Cortex of kidney (tissue), 1 donor: Measurements from ENCODE around the gene SLC30A9.

Experiments
- DNase-seq: peaks from one replicate; lab custom pipeline; 2025; lab: John Stamatoyannopoulos, UW

SLC30A9 gene

DNA sequence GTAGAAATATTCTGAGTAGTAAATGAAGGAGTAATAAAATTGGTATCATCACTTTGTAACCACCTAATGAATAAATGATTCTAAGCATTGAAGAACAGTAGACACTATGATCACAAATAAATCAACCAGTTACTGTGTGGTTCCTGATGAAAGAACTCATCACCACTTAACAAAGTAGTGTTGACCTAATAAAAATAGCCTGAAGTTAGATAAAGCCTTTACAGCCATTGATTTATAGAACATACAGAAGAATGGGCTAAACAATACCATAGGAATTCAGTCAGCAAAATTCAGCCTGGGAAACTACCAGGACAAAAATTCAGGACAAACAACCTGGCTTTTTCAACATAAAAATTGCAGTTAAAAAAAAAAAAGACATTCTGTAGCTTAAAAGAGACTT is 9.0 kb downstream of the SLC30A9 start:
- no peak for DNase-seq

DNA sequence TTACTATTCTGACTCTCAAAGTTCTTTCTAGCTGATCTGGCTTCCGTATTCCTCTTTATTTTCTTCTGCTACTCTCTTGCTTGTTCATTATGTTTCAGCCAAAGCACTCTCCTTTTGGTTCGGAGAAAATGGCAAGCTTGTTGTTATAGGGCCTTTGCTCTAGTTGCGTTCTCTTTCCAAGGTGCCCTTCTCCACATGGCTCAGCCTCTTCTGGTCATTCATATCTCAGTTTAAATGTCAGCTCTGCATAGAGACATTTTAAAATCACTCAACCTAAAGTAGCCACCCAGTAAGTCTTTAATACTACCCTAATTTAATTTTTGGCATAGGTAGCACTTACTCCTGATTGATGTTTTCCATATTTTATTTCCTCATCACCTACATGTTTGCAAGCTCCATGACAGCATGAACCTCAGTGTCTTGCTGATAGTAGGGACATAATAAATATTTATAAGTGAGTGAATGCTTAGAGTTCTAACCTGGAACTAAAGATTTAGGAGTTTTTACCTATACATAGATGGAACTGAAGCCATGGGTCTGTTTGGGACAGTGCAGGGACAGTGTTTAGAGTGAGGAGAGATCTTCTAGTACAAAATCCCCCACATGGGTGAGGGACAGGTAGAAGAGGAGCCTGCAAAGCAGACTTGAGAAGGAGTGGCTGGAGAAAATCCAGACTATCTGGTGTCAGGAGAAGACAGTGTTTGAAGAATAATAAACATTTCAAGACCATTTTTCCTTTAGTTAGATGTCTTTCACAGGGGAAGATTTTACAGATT is 17.9 kb downstream of the SLC30A9 start:
- DNase-seq = no peak

DNA sequence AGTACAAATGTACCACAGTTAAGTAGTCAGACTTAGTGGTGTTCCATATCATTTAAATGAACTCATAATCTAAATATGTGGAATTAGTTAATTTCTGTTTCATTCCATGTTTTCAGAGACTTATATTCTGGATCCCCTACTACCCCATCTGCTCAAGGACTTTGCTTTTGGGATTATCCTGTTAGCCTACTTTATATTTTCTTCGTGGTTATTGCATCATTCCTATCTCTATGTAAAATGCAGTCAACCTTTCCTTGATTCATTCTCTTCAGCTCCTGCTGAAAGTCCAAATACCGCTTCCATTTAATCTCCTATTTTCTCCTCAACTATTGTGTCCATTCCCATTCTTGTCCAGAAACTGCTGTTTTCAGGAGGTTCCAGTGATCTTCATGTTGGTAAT is 25.1 kb downstream of the SLC30A9 start:
- DNase-seq = no peak

DNA sequence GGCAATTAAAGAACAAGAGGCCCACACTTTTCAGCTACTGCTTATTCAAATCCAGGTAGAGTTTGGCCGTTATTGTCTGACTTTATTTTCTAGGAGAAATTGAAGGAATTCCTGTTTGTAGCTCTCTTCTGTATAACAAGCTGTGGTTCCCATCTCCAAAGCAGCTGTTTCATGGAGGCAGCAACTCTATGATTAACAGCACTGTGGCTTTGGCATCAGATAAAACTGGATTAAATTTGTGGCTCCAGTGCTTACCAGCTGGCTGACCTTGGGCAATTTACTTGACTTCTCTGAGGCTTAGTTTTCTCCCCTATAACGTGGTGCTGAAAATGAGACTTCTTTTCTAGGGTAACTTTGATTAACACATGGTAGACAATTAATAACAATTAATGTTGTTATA is 28.1 kb downstream of the SLC30A9 start:
- DNase-seq = no peak

DNA sequence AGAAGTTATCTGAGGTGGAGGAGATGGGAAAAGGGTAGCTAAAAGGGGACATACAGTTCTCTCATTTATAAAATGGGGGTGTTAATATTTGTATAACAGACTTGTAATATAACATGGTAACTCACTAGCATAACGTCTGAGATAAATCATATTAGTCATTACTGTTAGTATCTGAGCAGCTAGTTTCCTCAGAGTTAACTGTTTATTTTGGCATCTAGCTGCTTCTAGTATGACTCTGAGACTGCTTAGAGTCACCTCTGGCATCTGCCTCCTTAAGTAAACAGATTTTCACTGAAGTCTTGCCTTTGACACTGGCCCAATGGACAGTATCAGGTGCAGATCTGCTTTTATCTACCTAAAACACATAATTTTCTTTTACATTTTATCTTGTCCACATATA is 58.1 kb downstream of the SLC30A9 start:
- no peak for DNase-seq

DNA sequence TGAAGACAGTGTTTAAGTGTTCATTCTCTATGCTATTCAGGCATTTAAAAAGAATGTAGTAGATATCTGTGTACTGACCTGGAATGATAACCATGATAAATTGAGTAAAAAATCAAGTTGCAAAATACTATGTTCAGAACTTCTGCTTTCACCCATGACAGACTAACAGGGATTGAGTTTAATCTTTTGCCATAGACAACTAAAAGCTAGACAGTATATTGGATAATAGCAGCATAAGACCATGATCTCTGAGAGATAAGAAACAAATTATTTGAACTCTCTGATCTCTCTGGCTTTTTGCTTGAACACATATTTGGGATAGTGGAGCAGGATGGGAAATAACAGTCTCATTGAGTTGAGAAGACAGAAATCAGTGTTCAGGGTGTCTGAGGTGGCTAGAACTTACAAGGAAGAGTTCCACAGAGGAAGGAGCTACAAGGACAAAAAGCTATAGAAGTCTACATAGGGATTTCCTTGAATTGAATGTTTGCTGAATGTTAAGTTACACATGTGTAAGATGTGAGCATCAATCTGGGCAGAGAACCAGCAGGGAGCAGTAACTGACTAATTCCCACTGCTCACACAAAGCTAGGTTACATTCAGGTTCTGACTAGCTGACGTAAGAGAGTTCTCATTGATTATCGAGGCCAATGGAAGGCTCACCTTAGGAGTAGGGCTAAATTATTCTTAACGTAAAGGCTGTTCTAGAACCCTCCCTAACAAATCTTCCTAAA is 60.4 kb downstream of the SLC30A9 start:
- no peak for DNase-seq

DNA sequence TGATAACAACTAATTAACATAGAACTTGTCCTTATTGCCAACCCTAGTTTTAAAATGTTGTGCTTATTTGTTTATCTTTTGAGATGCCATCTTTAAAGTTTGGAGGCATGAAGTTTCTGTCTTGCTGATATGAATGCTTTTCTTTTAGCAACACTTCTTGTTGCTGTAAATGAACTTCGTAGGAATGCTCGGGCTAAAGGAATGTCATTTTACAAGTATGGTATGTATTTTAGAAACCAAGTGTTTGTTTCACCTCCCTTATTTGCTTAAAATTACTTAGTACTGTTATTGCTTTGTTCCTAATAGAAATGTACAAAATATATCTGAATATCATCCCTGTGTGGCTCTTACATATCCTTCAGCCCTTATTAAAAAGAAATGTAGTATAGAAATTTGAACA is 76.1 kb downstream of the SLC30A9 start:
- no peak for DNase-seq

DNA sequence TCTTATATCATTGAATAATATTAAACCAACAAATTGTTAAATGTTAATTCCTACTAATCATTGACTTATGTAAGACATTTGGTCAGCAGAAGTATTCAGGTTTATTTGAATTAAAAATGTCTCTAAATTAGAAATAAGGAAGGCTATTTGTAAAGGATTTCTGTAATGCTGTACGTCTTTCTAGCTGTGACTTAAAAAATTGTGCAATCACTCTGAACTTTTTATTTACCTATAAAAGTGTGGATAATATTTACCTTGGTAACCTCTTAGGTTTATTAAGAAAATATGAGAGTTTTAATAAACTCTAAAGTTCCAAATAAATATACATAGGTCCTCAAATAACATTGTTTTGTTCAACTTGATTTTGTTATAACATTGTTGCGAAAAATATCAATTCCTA is 76.9 kb downstream of the SLC30A9 start:
- DNase-seq = no peak

DNA sequence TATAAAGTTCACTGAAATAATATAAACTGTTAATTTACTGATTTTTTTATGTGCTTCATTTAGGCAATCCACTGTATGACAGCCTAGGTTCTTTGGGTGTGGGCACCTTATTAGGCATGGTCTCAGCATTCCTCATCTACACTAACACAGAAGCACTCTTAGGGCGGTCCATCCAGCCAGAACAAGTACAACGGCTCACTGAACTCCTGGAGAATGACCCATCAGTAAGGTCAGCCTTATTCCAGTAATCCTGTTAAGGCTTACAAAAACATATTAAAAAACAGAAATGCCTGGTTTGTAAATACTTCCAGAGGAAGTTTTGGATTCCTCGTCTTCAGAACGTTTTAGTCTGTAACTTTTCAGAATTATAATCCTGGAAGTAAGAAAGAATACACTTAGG is 80.1 kb downstream of the SLC30A9 start:
- DNase-seq = no peak

DNA sequence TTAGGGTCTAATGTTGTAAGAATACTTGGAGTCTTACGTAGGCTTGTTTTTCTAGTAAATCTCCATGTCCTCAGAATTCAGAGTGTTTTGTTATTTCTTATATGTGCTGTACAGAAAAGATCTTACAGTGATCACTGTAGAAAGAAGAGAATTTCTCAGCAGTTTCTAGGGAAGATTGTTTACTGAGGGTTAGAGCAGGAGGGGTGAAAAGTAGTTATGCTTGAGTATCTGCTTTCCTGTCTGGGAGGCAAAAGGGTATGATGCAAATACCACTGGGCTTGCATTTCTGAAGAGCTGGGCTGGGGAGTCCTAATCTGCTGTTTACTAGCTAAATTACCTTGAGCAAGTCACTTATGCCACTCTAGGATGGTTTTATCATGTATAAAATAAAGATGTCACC is 84.0 kb downstream of the SLC30A9 start:
- DNase-seq = no peak

DNA sequence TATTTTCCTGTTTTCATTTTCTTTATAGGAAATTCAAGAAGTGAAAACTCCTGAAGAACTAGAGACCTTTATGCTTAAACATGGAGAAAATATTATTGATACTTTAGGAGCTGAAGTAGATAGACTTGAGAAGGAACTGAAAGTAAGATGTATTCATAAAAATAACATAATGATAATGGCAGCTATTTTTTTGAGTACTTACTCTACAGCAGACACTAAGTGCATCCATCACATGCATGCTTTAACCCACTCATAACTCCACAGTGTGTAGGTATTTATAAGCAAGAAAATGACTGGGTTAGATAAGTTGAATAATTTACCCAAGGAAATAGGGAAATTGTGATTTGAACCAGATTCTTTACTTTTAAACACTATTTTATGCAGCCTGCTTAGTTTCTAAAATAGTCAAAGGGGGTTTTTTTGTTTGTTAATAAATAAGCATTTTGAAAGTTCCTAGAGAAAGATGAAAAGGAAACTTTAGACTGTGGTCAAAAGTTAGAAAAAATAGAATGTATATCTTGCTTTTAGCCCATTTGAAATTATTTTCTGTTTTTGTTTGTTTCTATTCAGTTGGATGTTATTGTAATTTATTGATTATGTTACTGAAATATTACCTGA is 88.0 kb downstream of the SLC30A9 start:
- no peak for DNase-seq

DNA sequence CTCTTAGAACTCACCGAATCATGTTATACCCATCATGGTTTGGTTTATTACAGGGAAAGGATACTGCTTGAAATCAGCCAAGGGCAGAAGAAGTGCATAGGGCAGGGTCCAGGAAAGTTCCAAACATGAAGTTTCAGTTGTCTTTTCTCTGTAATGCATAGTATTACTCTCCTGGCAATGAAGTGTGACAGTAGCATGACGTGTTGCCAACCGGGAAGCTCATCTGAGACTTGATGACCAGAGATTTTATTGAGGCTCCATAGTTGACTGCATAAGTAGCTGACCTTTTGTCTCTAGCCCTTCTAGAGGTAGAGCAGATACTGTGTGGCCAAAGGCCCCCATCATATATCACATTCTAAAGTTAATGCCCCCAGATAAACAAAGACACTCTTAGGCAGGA is 90.0 kb downstream of the SLC30A9 start:
- DNase-seq = no peak

DNA sequence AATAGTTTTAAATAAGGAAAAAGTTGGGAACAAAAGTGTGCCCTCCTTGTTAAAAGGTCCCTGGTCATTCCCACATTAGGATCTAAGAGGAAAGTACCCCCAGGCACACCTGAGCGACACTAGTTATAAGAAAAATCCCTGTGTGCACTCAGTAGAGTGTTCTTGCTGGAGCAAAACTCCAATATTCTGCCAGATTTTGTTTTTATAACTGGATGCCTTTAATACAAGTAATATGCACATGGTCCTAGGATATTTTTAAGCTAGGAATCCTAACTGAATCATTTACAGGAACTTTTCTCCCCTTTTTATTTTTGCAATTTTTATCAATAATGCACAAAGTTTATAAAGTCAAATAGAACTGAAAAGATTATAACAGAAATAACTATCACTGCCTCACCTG is 93.5 kb downstream of the SLC30A9 start:
- DNase-seq = no peak

DNA sequence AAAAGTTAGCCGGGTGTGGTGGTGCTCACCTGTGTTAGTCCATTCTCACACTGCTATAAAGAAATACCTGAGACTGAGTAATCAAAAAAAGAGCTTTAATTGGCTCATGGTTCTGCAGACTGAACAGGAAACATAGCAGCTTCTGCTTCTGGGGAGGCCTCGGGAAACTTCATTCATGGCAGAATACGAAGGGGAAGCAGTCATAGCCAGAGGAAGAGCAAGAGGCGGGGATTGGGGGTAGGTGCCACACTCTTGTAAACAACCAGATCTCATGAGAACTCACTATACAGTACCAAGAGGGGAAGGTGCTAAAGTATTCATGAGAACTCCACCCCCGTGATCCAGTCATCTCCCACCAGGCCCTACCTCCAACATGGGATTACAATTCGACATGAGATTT is 98.1 kb downstream of the SLC30A9 start:
- DNase-seq = no peak

DNA sequence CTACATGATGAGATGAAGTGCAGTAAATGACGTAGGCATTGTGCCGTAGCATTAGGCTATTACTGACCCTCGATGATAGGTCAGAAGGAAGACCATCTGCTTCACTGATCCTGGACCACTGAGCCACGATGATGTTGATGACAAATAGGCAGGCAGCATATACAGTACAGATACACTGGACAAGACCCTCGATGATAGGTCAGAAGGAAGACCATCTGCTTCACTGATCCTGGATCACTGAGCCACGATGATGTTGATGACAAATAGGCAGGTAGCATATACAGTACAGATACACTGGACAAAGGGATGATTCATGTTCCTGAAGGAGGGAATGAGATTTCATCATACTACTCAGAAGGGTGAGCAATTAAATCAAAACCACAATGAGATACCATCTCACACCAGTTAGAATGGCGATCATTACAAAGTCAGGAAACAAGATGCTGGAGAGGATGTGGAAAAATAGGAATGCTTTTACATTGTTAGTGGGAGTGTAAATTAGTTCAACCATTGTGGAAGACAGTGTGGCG is 111.2 kb downstream of the SLC30A9 start:
- no peak for DNase-seq

DNA sequence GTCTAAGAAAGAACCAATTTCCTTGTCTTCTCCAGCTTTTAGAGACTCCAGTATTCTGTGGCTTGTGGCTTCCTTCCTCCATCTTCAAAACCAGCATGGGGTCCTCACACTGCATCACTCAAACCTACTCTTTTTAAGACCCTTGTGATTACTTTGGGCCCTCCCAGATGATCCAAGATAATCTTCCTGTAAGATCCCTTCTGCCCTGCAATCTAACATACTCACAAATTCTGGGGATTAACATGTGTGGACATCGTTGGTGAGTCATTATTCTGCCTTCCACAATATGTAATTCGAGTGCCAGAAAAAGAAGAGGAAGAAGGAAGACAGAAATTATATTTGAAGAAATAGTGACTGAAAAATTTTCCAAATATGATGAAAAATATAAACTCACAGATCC is 114.2 kb downstream of the SLC30A9 start:
- DNase-seq = no peak

DNA sequence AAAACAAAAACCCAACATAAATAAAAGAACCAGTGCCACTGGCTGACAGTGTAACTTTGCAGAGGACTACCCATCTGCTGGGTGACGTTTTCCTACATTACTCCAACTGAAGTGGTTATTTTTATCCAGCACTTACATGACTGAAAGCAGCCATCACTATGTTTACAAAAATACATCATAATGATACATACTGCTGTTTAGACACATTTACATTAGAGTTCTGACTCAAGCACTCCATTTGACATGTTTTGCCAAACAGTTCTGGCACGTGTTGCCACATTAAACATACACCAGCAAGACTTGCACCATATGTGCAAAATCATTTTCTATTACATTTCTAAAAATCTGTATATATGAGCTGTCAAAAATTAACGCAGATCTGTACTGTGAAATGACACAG is 122.5 kb downstream of the SLC30A9 start:
- DNase-seq = no peak

DNA sequence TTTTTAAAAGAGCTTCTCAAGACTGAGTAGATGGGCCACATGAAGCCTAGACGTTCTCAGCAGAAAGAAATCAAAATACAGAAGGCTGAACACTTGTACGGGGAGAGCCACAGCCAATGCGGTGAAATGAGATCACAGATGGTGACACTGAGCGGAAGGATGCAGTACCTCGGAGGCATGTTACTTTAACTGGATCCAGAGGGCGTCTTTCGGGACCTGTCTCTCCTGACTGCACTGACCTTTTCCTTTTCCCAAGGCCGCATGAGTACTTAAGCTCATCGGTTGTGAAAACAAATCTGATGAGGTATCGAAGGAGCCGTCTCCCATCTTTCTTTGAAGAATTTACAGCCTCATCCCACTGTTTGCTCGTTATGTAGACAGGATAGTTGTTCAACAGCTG is 129.6 kb downstream of the SLC30A9 start:
- no peak for DNase-seq

DNA sequence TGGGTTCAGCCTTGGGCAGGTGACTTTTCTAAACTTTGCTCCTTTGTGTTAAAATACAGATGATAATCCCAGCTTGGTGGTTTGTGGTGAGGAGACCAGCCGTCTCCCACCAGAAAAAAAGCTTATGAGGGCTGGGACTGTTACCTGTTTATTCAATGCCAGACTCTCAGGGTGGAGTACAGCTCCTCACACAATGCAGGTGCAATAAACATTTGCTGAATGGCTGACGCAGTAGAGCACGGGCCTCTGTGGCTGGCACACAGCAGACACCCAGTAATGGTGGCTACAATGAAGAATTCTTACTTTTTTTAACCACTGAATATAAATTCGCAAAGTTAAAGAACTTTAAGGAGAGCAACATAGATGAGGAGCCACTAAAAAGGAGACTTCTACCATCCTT is 131.9 kb downstream of the SLC30A9 start:
- no peak for DNase-seq

DNA sequence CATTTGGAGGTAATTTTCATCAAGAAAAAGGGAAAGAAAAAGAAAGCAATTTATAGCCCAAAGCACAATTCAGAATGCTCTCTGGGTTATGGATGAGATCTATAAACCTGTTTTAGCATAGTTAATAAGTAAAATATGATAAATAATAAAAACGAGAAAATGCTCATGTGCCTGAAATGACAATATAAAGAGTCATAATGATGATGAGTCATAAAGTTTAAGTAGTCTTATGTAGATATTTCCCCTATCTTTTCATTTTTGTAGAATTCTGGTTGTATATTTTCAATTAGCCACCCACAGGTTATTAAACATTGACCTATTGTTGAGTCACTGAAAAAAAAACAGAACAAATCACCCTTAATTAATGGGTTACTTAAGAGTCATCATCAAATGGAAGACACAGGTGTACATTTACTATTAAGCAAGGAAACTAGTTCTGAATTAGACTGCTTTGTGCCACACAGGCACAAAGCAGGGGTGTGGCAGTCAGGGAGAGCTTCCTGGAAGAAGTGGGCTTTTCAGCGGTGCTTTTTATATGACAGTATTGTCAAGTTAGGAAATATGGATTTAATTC is 132.8 kb downstream of the SLC30A9 start:
- no peak for DNase-seq

DNA sequence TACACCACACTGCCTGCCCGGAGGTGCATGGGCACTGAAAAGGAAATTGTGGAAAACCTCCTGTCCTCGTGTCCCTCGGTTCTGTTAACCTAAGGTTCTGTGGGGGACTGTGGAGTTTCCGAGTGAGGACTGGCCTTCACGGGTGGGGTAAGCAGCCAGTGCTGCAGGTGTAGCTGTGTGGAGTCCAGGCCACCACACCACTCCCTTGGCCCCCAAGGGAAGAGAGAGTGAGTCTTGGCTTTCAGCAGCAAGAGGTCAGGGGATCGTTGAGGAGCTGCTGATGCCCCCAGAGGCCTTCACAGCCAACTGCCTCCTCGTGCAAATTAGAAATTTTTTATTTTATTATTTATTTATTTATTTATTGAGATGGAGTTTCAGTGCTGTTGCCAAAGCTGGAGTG is 141.8 kb downstream of the SLC30A9 start:
- DNase-seq = no peak

DNA sequence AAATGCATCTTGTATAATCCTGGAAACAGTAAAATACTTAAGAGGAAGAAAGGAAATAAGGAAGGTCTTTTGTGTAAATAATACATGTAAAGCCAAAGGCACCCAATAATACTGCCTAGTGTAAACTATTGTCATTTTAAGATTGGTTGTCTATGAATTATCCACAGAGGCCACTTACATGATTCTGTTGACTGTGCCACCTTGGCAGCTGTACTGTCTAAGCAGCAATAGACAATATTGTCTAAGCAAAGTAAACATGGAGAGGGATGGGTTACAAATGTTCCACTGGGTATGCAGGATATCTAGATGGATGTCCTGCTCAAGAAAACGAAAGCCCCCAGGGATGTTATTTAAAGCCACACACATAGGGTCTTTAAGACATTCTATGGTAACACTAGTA is 142.7 kb downstream of the SLC30A9 start:
- DNase-seq = no peak

DNA sequence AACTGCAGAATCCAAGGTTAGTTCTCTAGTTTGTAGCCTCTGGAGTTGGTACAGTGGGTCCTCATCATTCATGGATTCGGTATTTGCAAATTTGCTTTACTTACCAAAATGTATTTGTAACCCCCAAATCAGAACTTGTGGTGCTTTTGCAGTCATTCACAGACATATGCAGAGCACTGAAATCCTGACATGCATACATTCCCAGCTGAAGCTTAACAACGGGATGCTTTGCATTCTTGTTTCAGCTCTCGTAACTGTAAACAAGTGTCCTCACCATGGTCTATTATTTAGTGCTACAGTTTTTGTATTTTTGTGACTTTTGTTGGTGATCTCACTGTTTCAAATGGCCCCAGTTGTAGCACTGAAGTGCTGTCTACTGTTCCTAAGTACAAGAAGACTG is 146.0 kb downstream of the SLC30A9 start:
- no peak for DNase-seq
